OCI-LY3 (cell line): ENCODE results near the gene CST8.

ENCODE experiments used
- H2AFZ ChIP-seq: fragments of 200-600, 300-600 bp; shearing (Covaris generic); 2 replicates; pipeline ENCODE4 v1.6.0; 2014; ENCODE audit warnings: antibody characterized with exemption, low read depth, low read length
- H3K27ac ChIP-seq: fragments of 200-600, 300-600 bp; sonication (generic); 2 replicates; pipeline ENCODE4 v1.5.1; 2014; ENCODE audit warnings: mild to moderate bottlenecking, low read length, moderate library complexity, mixed read lengths
- H3K27me3 ChIP-seq: fragments of 200-600, 300-600 bp; sonication (generic); 2 replicates; pipeline ENCODE4 v1.6.1; 2014; ENCODE audit warnings: low read depth, low read length, mixed read lengths
- H3K36me3 ChIP-seq: fragments of 200-600, 300-600 bp; sonication (generic); replicated peaks from 2 replicates; pipeline ENCODE3; 2014; ENCODE audit warnings: low read depth, low read length, mixed read lengths
- H3K4me1 ChIP-seq: fragments of 300-600, 200-600 bp; sonication (generic); 2 replicates; pipeline ENCODE4 v1.6.1; 2014; ENCODE audit warnings: low read length, mixed read lengths
- H3K4me2 ChIP-seq: fragments of 200-600, 300-600 bp; sonication (generic); 2 replicates; pipeline ENCODE4 v1.6.1; 2014; ENCODE audit warnings: low read length, mixed read lengths
- H3K4me3 ChIP-seq: fragments of 300-600, 200-600 bp; sonication (generic); 2 replicates; pipeline ENCODE4 v1.5.1; 2014; ENCODE audit warnings: antibody characterized with exemption, mild to moderate bottlenecking, low read length, moderate library complexity
- H3K79me2 ChIP-seq: fragments of 300-600, 200-600 bp; shearing (Covaris generic); 2 replicates; pipeline ENCODE4 v1.6.1; 2014; ENCODE audit warnings: mild to moderate bottlenecking, low read length, mixed read lengths
- H3K9ac ChIP-seq: fragments of 300-600, 200-600 bp; shearing (Covaris generic); 2 replicates; pipeline ENCODE4 v1.6.0; 2014; ENCODE audit warnings: mild to moderate bottlenecking, low read length, moderate library complexity
- H3K9me3 ChIP-seq: fragments of 200-600, 300-600 bp; shearing (Covaris generic); 2 replicates; pipeline ENCODE4 v1.6.1; 2014; ENCODE audit warnings: low read length, mixed read lengths; ENCODE audit not compliant: insufficient read depth
- H4K20me1 ChIP-seq: fragments of 200-600, 300-600 bp; sonication (generic); 2 replicates; pipeline ENCODE4 v1.6.1; 2016; ENCODE audit warnings: low read length, mixed read lengths; ENCODE audit not compliant: insufficient read depth
- EZH2phosphoT487 ChIP-seq: fragments of 200-600 bp; shearing (Covaris generic); IDR thresholded peaks from 2 replicates; pipeline ENCODE4 v1.6.1; 2018; ENCODE audit warnings: antibody characterized with exemption, mixed run types, low read depth
- TF ChIP-seq, protein P1 (sequence below): fragments of 200-600, 300-600 bp; sonication (generic); IDR thresholded peaks from 2 replicates; pipeline ENCODE4 v1.5.1; 2014; ENCODE audit warnings: antibody characterized with exemption, low read length, low read depth

Gene CST8

DNA sequence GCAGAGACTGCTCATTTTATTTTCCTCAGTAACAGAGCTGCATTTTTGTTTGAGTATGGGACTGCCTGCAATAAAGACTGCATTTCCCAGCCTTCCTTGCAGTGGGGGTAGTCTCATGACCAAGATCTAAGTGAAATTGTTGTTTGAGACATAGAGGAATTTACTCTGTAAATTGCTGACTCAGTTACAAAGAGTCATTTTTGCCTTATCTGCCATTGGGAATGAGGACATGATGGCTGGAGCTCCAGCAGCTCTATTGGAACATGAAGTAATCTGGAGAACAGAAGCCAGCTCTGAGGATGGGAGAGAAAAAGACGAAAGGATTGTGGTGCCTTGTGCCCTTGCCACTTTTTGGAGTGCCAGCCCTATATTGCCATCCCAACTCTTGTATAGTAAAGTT is 36.1 kb upstream of the CST8 start:
- H3K9ac ChIP-seq: no peak overlapping the region
- H3K4me1 ChIP-seq: peaks cover 1% of the 10 kb centered on the region
- H3K4me3 ChIP-seq: no peak overlapping the region
- H3K79me2 ChIP-seq: no peaks in the 10 kb centered on the region
- H3K27ac ChIP-seq: no peak overlapping the region
- 0 out of 2 replicates have a peak, but pooled peaks cover 5% of the 10 kb centered on the region for H3K27me3 ChIP-seq
- H3K36me3 ChIP-seq: no peaks in the 10 kb centered on the region
- TF ChIP-seq, protein P1, sequence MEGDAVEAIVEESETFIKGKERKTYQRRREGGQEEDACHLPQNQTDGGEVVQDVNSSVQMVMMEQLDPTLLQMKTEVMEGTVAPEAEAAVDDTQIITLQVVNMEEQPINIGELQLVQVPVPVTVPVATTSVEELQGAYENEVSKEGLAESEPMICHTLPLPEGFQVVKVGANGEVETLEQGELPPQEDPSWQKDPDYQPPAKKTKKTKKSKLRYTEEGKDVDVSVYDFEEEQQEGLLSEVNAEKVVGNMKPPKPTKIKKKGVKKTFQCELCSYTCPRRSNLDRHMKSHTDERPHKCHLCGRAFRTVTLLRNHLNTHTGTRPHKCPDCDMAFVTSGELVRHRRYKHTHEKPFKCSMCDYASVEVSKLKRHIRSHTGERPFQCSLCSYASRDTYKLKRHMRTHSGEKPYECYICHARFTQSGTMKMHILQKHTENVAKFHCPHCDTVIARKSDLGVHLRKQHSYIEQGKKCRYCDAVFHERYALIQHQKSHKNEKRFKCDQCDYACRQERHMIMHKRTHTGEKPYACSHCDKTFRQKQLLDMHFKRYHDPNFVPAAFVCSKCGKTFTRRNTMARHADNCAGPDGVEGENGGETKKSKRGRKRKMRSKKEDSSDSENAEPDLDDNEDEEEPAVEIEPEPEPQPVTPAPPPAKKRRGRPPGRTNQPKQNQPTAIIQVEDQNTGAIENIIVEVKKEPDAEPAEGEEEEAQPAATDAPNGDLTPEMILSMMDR: no peak
- TF ChIP-seq EZH2phosphoT487: no peak
- no peaks in the 10 kb centered on the region for H3K9me3 ChIP-seq
- no peak overlapping the region for H2AFZ ChIP-seq
- no peak overlapping the region for H3K4me2 ChIP-seq
- H4K20me1 ChIP-seq: no peaks in the 10 kb centered on the region

DNA sequence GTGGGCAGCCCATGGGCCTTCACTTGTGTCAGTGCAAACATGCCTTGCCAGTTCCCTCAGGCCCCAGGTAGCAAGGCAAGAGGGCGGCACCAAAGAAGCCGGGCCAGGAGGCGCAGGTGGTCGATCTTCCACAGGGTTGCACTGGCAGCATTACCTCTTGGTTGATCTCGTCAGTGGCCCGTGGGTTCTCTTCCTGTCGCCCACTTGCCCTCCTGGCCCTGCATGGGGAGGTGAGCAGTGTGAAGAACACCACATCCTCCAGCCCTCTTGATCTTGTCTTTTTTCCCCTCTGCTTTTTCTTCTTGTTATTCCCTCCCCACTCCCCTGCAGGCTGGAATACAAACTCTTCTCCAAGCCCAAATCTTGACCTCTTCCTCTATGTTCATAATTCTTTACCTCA is 35.3 kb upstream of the CST8 start:
- Histone ChIP-seq H3K9me3 (no peaks in the 10 kb centered on the region), H3K4me3 (no peak overlapping the region), H3K4me1 (no peaks in the 10 kb centered on the region), H3K27ac (no peak overlapping the region), H4K20me1 (no peaks in the 10 kb centered on the region), H3K9ac (no peak overlapping the region), H3K27me3 (peaks cover 6% of the 10 kb centered on the region; the same call in 1 of the 2 replicates), H2AFZ (no peak overlapping the region), H3K36me3 (no peaks in the 10 kb centered on the region), H3K79me2 (no peaks in the 10 kb centered on the region), H3K4me2 (no peak overlapping the region)
- TF ChIP-seq EZH2phosphoT487: no peak
- TF ChIP-seq, protein P1: no peak

DNA sequence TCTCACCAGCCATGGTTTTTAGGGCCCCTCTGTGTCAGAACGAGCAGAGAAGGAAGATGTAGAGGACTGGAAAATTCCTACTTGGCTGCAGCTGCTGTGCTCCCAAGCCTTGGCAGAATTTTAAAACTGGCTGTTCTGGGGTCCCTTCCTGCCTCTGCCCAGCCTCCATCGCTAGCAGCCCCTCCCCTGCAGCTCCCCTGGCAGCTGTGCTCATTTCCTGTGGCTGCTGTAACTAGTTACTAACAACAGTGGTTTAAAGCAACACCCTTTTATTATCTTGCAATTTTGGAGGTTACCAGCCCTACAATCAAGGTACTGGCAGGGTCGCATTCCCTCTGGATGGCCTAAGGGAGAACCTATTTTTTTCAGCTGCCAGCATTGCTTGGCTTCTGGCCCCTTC is 34.5 kb upstream of the CST8 start:
- H3K27me3 ChIP-seq: peaks cover 9% of the 10 kb centered on the region; the same call in 1 of the 2 replicates
- TF ChIP-seq EZH2phosphoT487: no peak
- TF ChIP-seq, protein P1: no peak
- H2AFZ ChIP-seq: no peak overlapping the region
- no peak overlapping the region for H3K9ac ChIP-seq
- no peaks in the 10 kb centered on the region for H4K20me1 ChIP-seq
- H3K4me1 ChIP-seq: no peaks in the 10 kb centered on the region
- no peaks in the 10 kb centered on the region for H3K9me3 ChIP-seq
- H3K27ac ChIP-seq: no peak overlapping the region
- H3K79me2 ChIP-seq: no peaks in the 10 kb centered on the region
- H3K4me3 ChIP-seq: no peak overlapping the region
- no peaks in the 10 kb centered on the region for H3K36me3 ChIP-seq
- no peak overlapping the region for H3K4me2 ChIP-seq

DNA sequence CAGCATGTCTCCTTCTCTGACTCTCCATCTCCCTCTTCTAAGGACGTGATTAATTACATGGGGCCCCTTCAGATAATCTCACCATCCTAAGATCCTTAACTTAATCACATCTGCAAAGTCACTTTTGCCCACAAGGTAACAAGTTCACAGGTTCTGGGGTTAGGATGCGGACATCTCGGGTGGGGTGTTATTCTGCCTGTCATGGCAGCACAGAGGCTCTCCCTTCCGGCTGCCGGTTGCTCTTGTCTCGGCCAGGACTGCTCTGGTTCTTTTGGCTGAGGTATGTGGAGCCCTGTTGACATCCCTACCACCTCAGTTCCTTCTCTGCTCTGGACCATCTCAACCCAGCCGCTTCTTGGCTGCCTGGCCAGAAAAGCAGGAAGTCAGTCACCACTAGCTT is 34.0 kb upstream of the CST8 start:
- Histone ChIP-seq H3K27ac (no peak overlapping the region), H3K27me3 (peaks cover 9% of the 10 kb centered on the region; the same call in 1 of the 2 replicates), H3K4me2 (no peak overlapping the region)

More for the DNA sequence above, 34.0 kb upstream of the CST8 start:
- Histone ChIP-seq H3K79me2 (no peaks in the 10 kb centered on the region), H3K36me3 (no peaks in the 10 kb centered on the region), H4K20me1 (no peaks in the 10 kb centered on the region), H2AFZ (no peak overlapping the region), H3K4me1 (no peaks in the 10 kb centered on the region), H3K9ac (no peak overlapping the region), H3K4me3 (no peak overlapping the region), H3K9me3 (no peaks in the 10 kb centered on the region)
- no peak for TF ChIP-seq EZH2phosphoT487
- TF ChIP-seq, protein P1: no peak
